Karpas-422 (cell line): ENCODE results near the gene ARHGEF4. TPM values are rescaled to one million over a fixed set of nuclear protein-coding genes. Genes with fewer than 3 reads are reported as not detected.
"Not testable (repeated sequence)": the region's sequence is repeated elsewhere in the genome, so short reads cannot be mapped to it uniquely, and the experiment has no call there.

ENCODE experiments used
- DNase-seq: peaks from one replicate; pipeline ENCODE4 v3.0.0-alpha.2; 2015
- H2AFZ ChIP-seq: fragments of 200-600 bp; sonication (generic); 2 replicates; pipeline ENCODE4 v1.6.1; 2014; ENCODE audit warnings: antibody characterized with exemption, low read length, mixed read lengths
- H3K27ac ChIP-seq: fragments of 200-600 bp; sonication (generic); 2 replicates; pipeline ENCODE4 v1.5.1; 2014; ENCODE audit warnings: mild to moderate bottlenecking, low read length, moderate library complexity
- H3K27me3 ChIP-seq: fragments of 200-600 bp; sonication (generic); 2 replicates; pipeline ENCODE4 v1.6.1; 2014; ENCODE audit warnings: low read length, mixed read lengths
- H3K36me3 ChIP-seq: fragments of 200-600 bp; sonication (generic); 2 replicates; pipeline ENCODE4 v1.6.1; 2014; ENCODE audit warnings: low read length, mixed read lengths; ENCODE audit not compliant: insufficient read depth
- H3K4me1 ChIP-seq: fragments of 200-600 bp; sonication (generic); 2 replicates; pipeline ENCODE4 v1.6.1; 2014; ENCODE audit warnings: mild to moderate bottlenecking, low read length, mixed read lengths
- H3K4me2 ChIP-seq: fragments of 200-600 bp; sonication (generic); 2 replicates; pipeline ENCODE4 v1.6.1; 2014; ENCODE audit warnings: low read length, low read depth, mild to moderate bottlenecking; ENCODE audit not compliant: poor library complexity, severe bottlenecking
- H3K4me3 ChIP-seq: fragments of 200-600 bp; sonication (generic); 2 replicates; pipeline ENCODE4 v1.5.1; 2014; ENCODE audit warnings: mild to moderate bottlenecking, antibody characterized with exemption, low read length, mixed read lengths
- H3K79me2 ChIP-seq: fragments of 200-600 bp; sonication (generic); 2 replicates; pipeline ENCODE4 v1.6.1; 2014; ENCODE audit warnings: mild to moderate bottlenecking, low read length, mixed read lengths
- H3K9ac ChIP-seq: fragments of 200-600 bp; sonication (generic); 2 replicates; pipeline ENCODE4 v1.6.0; 2014; ENCODE audit warnings: low read length
- H3K9me2 ChIP-seq: fragments of 200-600 bp; sonication (generic), shearing (Covaris generic); replicated peaks from 2 replicates; pipeline ENCODE4 v1.6.0; 2014; ENCODE audit warnings: mild to moderate bottlenecking, low read length, moderate library complexity; ENCODE audit not compliant: insufficient read depth
- H3K9me3 ChIP-seq: fragments of 300-700, 200-600 bp; sonication (generic); 2 replicates; pipeline ENCODE4 v1.6.1; 2014; ENCODE audit warnings: low read length, mixed read lengths
- H4K20me1 ChIP-seq: fragments of 200-600 bp; sonication (generic); 2 replicates; pipeline ENCODE4 v1.6.1; 2014; ENCODE audit warnings: mild to moderate bottlenecking, antibody characterized with exemption, low read length, low read depth; ENCODE audit not compliant: insufficient read depth
- total RNA-seq: library from RNA; depleted of rRNA; stranded (reverse); fragments of >200 nt; shearing (Covaris generic); gene quantifications from 2 replicates; pipeline ENCODE4 v1.2.3, GENCODE V29; 2014; ENCODE audit warnings: low replicate concordance

ARHGEF4 gene
- total RNA-seq, 1 experiment from 2014 or later: not detected

GRCh38 chr2:130898553-130898952 is 61.8 kb downstream of the ARHGEF4 start:
- H3K79me2 ChIP-seq: no peaks in the 10 kb centered on the region
- H3K27me3 ChIP-seq: no peaks in the 10 kb centered on the region
- H2AFZ ChIP-seq: no peak overlapping the region
- no peaks in the 10 kb centered on the region for H3K36me3 ChIP-seq
- H3K9me3 ChIP-seq: no peaks in the 10 kb centered on the region
- no peak overlapping the region for H3K4me3 ChIP-seq
- H3K4me1 ChIP-seq: peaks cover under 1% of the 10 kb centered on the region; the same call in 1 of the 2 replicates
- no peak overlapping the region for H3K9ac ChIP-seq
- DNase-seq: no peak
- H3K4me2 ChIP-seq: no peak overlapping the region
- H3K9me2 ChIP-seq: no peaks in the 10 kb centered on the region
- no peaks in the 10 kb centered on the region for H4K20me1 ChIP-seq
- H3K27ac ChIP-seq: no peak overlapping the region

GRCh38 chr2:130899306-130899705 is 62.6 kb downstream of the ARHGEF4 start:
- Histone ChIP-seq H3K27me3 (no peaks in the 10 kb centered on the region), H3K4me1 (no peaks in the 10 kb centered on the region), H3K27ac (no peak overlapping the region), H3K9me2 (no peaks in the 10 kb centered on the region), H3K9me3 (no peaks in the 10 kb centered on the region), H2AFZ (no peak overlapping the region), H3K4me3 (no peak overlapping the region), H3K9ac (no peak overlapping the region), H3K79me2 (no peaks in the 10 kb centered on the region), H3K4me2 (no peak overlapping the region), H4K20me1 (no peaks in the 10 kb centered on the region), H3K36me3 (no peaks in the 10 kb centered on the region)
- no peak for DNase-seq

- no peaks in the 10 kb centered on the region for H3K27me3 ChIP-seq
- H3K9me2 ChIP-seq: no peaks in the 10 kb centered on the region
- no peaks in the 10 kb centered on the region for H3K4me1 ChIP-seq
- no peak overlapping the region for H3K27ac ChIP-seq
- H3K4me2 ChIP-seq: no peak overlapping the region
- H3K36me3 ChIP-seq: no peaks in the 10 kb centered on the region
- H3K79me2 ChIP-seq: no peaks in the 10 kb centered on the region
- H3K9ac ChIP-seq: no peak overlapping the region
- DNase-seq: no peak
- H4K20me1 ChIP-seq: no peaks in the 10 kb centered on the region
- H3K9me3 ChIP-seq: no peaks in the 10 kb centered on the region
- no peak overlapping the region for H3K4me3 ChIP-seq
- no peak overlapping the region for H2AFZ ChIP-seq
Measured at GRCh38 chr2:130901061-130901460, 64.3 kb downstream of the ARHGEF4 start.

GRCh38 chr2:130901626-130902025 is 64.9 kb downstream of the ARHGEF4 start:
- H2AFZ ChIP-seq, DNase-seq, H3K27ac ChIP-seq, H3K4me1 ChIP-seq, H3K4me2 ChIP-seq, H3K4me3 ChIP-seq, H3K79me2 ChIP-seq, H3K9ac ChIP-seq, H3K9me2 ChIP-seq, H3K36me3 ChIP-seq, H3K27me3 ChIP-seq, H4K20me1 ChIP-seq, H3K9me3 ChIP-seq: not testable (repeated sequence)

GRCh38 chr2:130908832-130909231 is 72.1 kb downstream of the ARHGEF4 start:
- H3K27me3 ChIP-seq: no peaks in the 10 kb centered on the region
- H4K20me1 ChIP-seq: no peaks in the 10 kb centered on the region
- H3K9me2 ChIP-seq: no peaks in the 10 kb centered on the region
- no peak overlapping the region for H3K9ac ChIP-seq
- H3K27ac ChIP-seq: no peak overlapping the region
- no peak overlapping the region for H3K4me2 ChIP-seq
- no peaks in the 10 kb centered on the region for H3K9me3 ChIP-seq
- H3K79me2 ChIP-seq: no peaks in the 10 kb centered on the region
- H3K4me3 ChIP-seq: no peak overlapping the region
- no peaks in the 10 kb centered on the region for H3K4me1 ChIP-seq
- DNase-seq: no peak
- H3K36me3 ChIP-seq: no peaks in the 10 kb centered on the region
- H2AFZ ChIP-seq: no peak overlapping the region

GRCh38 chr2:130910931-130911330 is 74.2 kb downstream of the ARHGEF4 start:
- no peaks in the 10 kb centered on the region for H3K79me2 ChIP-seq
- H3K9me2 ChIP-seq: no peaks in the 10 kb centered on the region
- H3K4me3 ChIP-seq: no peak overlapping the region
- H3K36me3 ChIP-seq: no peaks in the 10 kb centered on the region
- H3K4me2 ChIP-seq: no peak overlapping the region
- H3K27ac ChIP-seq: no peak overlapping the region
- H3K9ac ChIP-seq: no peak overlapping the region
- H3K9me3 ChIP-seq: no peaks in the 10 kb centered on the region
- H3K27me3 ChIP-seq: no peaks in the 10 kb centered on the region
- H2AFZ ChIP-seq: no peak overlapping the region
- no peaks in the 10 kb centered on the region for H3K4me1 ChIP-seq
- no peaks in the 10 kb centered on the region for H4K20me1 ChIP-seq
- DNase-seq: no peak

GRCh38 chr2:130911482-130911881 is 74.8 kb downstream of the ARHGEF4 start:
- Histone ChIP-seq H3K4me1 (no peaks in the 10 kb centered on the region), H3K9ac (no peak overlapping the region), H3K9me3 (no peaks in the 10 kb centered on the region), H3K4me3 (no peak overlapping the region), H3K9me2 (no peaks in the 10 kb centered on the region), H3K36me3 (no peaks in the 10 kb centered on the region), H3K27me3 (no peaks in the 10 kb centered on the region), H2AFZ (no peak overlapping the region), H3K79me2 (no peaks in the 10 kb centered on the region), H4K20me1 (no peaks in the 10 kb centered on the region), H3K27ac (no peak overlapping the region), H3K4me2 (no peak overlapping the region)
- no peak for DNase-seq

- no peak overlapping the region for H3K9ac ChIP-seq
Measured at GRCh38 chr2:130911996-130912395, 75.3 kb downstream of the ARHGEF4 start.

GRCh38 chr2:130912471-130912870 is 75.8 kb downstream of the ARHGEF4 start:
- no peak for DNase-seq
- Histone ChIP-seq H3K9ac (no peak overlapping the region), H3K36me3 (no peaks in the 10 kb centered on the region), H3K79me2 (no peaks in the 10 kb centered on the region), H3K4me2 (no peak overlapping the region), H3K27me3 (no peaks in the 10 kb centered on the region), H3K4me1 (no peaks in the 10 kb centered on the region), H3K9me3 (no peaks in the 10 kb centered on the region), H2AFZ (no peak overlapping the region), H3K27ac (no peak overlapping the region), H3K9me2 (no peaks in the 10 kb centered on the region), H3K4me3 (no peak overlapping the region), H4K20me1 (no peaks in the 10 kb centered on the region)

More at GRCh38 chr2:130911996-130912395, 75.3 kb downstream of the ARHGEF4 start:
- Histone ChIP-seq H3K9me2 (no peaks in the 10 kb centered on the region), H3K4me2 (no peak overlapping the region), H3K27me3 (no peaks in the 10 kb centered on the region), H3K4me1 (no peaks in the 10 kb centered on the region), H3K36me3 (no peaks in the 10 kb centered on the region), H3K79me2 (no peaks in the 10 kb centered on the region), H3K4me3 (no peak overlapping the region), H3K27ac (no peak overlapping the region), H2AFZ (no peak overlapping the region), H3K9me3 (no peaks in the 10 kb centered on the region), H4K20me1 (no peaks in the 10 kb centered on the region)
- DNase-seq: no peak
